Measurements from ENCODE around the gene TCOF1.

DNA sequence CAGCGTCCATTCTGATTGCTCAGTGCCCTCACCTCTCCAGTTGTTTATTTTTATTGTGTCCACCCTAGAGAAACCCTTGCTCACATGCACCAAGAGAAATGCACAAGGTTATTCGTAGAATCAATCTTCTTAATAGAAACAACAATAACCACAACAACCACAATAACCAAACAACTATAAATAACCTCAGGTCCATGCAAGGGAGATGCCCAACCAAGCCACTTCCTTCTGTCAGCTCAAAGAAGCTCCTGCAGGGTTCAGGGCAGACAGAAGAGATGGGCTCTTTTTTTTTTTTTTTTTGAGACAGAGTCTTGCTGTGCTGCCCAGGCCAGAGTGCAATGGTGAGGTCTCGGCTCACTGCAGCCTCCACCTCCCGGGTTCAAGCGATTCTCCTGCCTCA is 14.9 kb upstream of the TCOF1 start:
- TF ChIP-seq, protein P1, sequence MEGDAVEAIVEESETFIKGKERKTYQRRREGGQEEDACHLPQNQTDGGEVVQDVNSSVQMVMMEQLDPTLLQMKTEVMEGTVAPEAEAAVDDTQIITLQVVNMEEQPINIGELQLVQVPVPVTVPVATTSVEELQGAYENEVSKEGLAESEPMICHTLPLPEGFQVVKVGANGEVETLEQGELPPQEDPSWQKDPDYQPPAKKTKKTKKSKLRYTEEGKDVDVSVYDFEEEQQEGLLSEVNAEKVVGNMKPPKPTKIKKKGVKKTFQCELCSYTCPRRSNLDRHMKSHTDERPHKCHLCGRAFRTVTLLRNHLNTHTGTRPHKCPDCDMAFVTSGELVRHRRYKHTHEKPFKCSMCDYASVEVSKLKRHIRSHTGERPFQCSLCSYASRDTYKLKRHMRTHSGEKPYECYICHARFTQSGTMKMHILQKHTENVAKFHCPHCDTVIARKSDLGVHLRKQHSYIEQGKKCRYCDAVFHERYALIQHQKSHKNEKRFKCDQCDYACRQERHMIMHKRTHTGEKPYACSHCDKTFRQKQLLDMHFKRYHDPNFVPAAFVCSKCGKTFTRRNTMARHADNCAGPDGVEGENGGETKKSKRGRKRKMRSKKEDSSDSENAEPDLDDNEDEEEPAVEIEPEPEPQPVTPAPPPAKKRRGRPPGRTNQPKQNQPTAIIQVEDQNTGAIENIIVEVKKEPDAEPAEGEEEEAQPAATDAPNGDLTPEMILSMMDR (IDR thresholded peaks at IDR 0.05) = no peak
- no peak for TF ChIP-seq ZFX (IDR thresholded peaks at IDR 0.05; ENCODE audit: borderline replicate concordance)
